AG09309 (cell line): ENCODE measurements around the gene EHD4.

ENCODE experiments used
- DNase-seq: peaks from one replicate; pipeline ENCODE4 v3.0.0-alpha.2; 2010; ENCODE audit warnings: low read depth
- H3K4me3 ChIP-seq: 2 replicates; pipeline ENCODE4 v1.5.1; 2011; ENCODE audit warnings: mild to moderate bottlenecking, low read depth, low read length, moderate library complexity; ENCODE audit not compliant: control insufficient read depth
- TF ChIP-seq, protein P1 (sequence below): IDR thresholded peaks from 2 replicates; pipeline ENCODE4 v1.5.1; 2011; ENCODE audit warnings: mild to moderate bottlenecking, low read depth, low read length, inconsistent platforms; ENCODE audit not compliant: insufficient read depth, control insufficient read depth; ENCODE audit errors: missing control alignments

EHD4 gene

DNA sequence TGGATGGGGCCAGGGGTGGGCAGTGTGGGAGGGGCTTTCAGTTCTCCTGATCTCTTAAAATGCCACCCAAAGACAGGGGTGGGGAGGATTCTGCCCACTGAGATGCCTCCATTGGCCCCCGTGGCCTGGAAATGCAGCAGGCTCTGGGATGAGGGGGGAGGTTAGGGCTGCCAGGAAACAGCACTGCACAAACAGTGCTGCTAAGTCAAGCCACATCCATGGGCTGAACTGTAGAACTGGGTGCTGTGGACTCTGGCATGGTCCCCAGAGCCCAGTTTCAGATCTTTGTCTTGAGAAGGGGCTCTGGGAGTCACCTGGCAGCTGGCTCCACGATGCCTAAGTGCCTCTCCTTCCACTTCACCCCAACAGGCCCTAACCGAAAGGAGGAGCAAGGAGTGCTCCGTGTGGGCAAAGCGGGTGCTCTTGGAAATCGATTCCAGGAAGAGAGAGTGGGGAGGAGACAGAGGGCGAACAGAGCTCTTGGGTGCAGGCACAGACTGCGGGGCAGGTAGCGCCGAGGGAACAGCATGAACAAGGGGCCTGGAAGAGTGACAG, 40.6 kb upstream of the EHD4 start:
- DNase-seq = no peak
- TF ChIP-seq, protein P1, sequence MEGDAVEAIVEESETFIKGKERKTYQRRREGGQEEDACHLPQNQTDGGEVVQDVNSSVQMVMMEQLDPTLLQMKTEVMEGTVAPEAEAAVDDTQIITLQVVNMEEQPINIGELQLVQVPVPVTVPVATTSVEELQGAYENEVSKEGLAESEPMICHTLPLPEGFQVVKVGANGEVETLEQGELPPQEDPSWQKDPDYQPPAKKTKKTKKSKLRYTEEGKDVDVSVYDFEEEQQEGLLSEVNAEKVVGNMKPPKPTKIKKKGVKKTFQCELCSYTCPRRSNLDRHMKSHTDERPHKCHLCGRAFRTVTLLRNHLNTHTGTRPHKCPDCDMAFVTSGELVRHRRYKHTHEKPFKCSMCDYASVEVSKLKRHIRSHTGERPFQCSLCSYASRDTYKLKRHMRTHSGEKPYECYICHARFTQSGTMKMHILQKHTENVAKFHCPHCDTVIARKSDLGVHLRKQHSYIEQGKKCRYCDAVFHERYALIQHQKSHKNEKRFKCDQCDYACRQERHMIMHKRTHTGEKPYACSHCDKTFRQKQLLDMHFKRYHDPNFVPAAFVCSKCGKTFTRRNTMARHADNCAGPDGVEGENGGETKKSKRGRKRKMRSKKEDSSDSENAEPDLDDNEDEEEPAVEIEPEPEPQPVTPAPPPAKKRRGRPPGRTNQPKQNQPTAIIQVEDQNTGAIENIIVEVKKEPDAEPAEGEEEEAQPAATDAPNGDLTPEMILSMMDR = no peak
- no peak overlapping the region for H3K4me3 ChIP-seq

DNA sequence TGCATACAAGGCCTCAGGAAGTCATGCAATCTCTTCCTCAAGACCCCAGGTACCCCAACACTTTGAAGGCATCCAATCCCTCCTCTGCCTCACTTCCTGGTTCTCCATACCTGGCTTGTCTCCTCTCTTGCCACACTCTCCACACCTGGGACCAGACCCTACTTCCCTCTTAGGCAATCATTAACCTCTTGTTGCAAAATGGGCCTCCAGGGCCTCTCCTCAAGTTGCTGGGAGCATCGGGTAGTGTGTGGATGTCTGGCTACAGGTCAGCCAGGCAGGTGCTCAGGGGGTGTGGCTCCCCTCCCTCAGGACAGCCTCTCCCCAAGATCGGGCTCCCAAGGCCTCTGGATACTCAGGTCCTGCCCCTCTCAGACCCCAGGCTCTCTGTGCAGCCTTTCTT, 39.9 kb upstream of the EHD4 start:
- H3K4me3 ChIP-seq = no peak overlapping the region
- TF ChIP-seq, protein P1 = no peak
- no peak for DNase-seq

DNA sequence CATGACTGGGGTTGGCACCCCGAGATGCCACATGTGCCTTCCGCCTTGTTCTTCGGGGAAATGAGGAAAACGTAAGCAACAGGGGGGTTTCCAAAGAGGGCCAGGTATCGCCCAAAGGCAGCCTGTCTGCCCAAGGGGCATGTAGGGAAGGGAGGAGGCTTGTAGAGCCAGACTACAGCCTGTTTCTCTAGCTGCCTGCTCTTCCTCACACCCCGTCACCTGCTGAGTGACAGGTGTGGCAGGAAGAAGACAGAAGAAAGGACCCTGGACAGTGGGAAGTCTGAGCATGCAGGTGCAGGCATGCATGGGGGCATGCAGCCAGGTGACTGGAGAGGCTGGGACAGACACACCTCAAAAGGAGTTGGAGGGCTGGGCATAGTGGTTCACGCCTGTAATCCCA, 38.7 kb upstream of the EHD4 start:
- DNase-seq = no peak
- TF ChIP-seq, protein P1 = no peak
- H3K4me3 ChIP-seq = no peak overlapping the region

DNA sequence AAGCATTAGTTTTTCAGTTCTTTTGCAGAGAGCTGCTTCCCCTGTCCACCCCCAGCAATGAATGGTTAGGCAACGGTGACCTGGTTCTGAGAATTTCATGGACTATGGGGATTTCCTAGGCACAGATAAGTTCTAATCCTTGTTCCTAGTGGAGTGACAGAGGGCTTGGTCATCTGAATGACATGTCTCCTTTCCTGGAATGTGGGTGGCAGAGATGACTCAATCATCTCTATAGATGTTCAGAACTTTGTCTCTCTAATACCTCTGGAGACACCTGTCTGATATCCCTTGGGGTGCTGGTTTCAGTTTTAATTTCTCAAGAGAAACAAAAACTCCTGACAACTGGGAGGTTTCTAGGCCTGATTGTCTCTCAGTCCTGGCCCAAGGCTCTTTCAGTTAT, 38.1 kb upstream of the EHD4 start:
- TF ChIP-seq, protein P1 = no peak
- H3K4me3 ChIP-seq = no peak overlapping the region
- DNase-seq = no peak

DNA sequence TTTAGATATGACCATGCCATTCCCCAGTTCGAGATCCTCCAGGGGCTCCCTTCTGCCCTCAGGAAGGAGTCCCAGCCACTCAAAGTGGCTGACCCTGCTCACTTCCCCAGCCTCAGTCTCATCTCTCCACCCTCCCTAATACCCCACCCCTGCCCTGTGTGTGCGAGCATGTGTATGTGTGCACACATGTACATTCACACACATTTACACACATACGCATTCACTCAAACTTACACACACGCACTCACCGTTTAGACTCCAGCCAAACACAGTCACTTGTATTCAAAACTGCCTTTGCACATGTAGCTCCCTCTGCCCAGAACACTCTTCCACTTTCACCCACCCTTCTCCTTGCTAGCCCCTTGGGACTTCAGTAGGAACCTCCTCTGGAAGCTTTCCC, 37.1 kb upstream of the EHD4 start:
- H3K4me3 ChIP-seq = no peak overlapping the region
- TF ChIP-seq, protein P1 = no peak
- DNase-seq = no peak

- TF ChIP-seq, protein P1 = no peak
- no peak overlapping the region for H3K4me3 ChIP-seq
- DNase-seq = no peak
These were observed 36.7 kb upstream of the EHD4 start for GRCh38 chr15:42009022-42009421.

DNA sequence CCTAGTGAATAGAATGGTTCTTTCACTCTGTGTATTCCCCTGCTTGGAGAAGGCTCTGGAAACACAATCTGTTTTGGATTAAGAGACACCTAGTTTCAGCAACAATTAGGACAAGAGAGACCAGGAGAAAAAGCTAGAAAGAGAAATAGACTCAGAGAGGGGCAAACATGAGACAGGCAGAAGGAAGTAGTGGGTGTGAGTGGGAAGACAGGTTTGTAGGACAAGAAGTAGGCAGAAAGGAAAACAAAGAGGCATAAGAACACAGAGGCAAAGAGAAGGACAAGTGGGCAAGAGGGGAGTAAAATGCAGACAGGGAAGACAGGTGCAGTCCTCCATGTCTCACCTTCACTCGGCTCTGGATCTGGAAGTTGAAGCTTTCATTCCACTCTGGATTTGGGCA, 35.0 kb upstream of the EHD4 start:
- no peak for DNase-seq
- TF ChIP-seq, protein P1 = no peak
- no peak overlapping the region for H3K4me3 ChIP-seq
